H1 (cell line): ENCODE data around the gene SUSD6. TPM values are rescaled to one million over a fixed set of nuclear protein-coding genes. Genes with fewer than 3 reads are reported as not detected.

ENCODE experiments used
- CTCF ChIA-PET: fragments of 300-600 bp; sonication (Branson Sonifier 250); formaldehyde crosslinking; loops from one replicate; lab custom pipeline; 2021; ENCODE audit not compliant: partially characterized antibody; lab: Charles Lee
- POLR2A ChIA-PET: fragments of 300-600 bp; sonication (Branson Sonifier 250); formaldehyde crosslinking; loops from one replicate; lab custom pipeline; 2021; ENCODE audit warnings: inconsistent platforms; ENCODE audit not compliant: partially characterized antibody; lab: Charles Lee
- DNase-seq, 2 experiments: peaks; one replicate each; pipeline versions ENCODE4 v3.0.0 to v3.0.0-alpha.2; 2010 to 2022; ENCODE audit warnings: low spot score in 2 of 2, low read depth in 1 of 2, mixed read lengths in 1 of 2
- FAIRE-seq: peaks from 2 replicates; lab custom pipeline; 2011; peaks lifted over from hg19 to GRCh38; lab: Jason Lieb, UNC
- H2AFZ ChIP-seq: 2 replicates; pipeline ENCODE4 v1.8.1; 2012; ENCODE audit warnings: low read length, inconsistent platforms
- H2AK5ac ChIP-seq: 2 replicates; pipeline ENCODE4 v1.6.1; 2013; ENCODE audit warnings: low read depth, low read length
- H2BK120ac ChIP-seq: replicated peaks from 2 replicates; pipeline ENCODE3; 2013; ENCODE audit warnings: low read depth, low read length, inconsistent platforms
- H2BK12ac ChIP-seq: 2 replicates; pipeline ENCODE4 v1.6.1; 2013; ENCODE audit warnings: low read depth, low read length
- H2BK15ac ChIP-seq: 2 replicates; pipeline ENCODE4 v1.6.1; 2013; ENCODE audit warnings: low read length
- H2BK20ac ChIP-seq: 2 replicates; pipeline ENCODE4 v1.6.1; 2013; ENCODE audit warnings: low read length
- H2BK5ac ChIP-seq: 2 replicates; pipeline ENCODE4 v1.6.1; 2013; ENCODE audit warnings: low read depth, low read length
- H3K14ac ChIP-seq: 2 replicates; pipeline ENCODE4 v1.6.1; 2013; ENCODE audit warnings: inconsistent platforms; ENCODE audit not compliant: insufficient read length
- H3K18ac ChIP-seq: 2 replicates; pipeline ENCODE4 v1.6.1; 2013; ENCODE audit warnings: low read length; ENCODE audit errors: extremely low read depth
- H3K23ac ChIP-seq: 2 replicates; pipeline ENCODE4 v1.6.1; 2013; ENCODE audit warnings: inconsistent platforms; ENCODE audit not compliant: insufficient read length
- H3K23me2 ChIP-seq: 2 replicates; pipeline ENCODE4 v1.6.1; 2013; ENCODE audit warnings: low read depth, low read length
- H3K27ac ChIP-seq: 2 replicates; pipeline ENCODE4 v1.6.1; 2011; ENCODE audit warnings: low read depth, low read length, inconsistent platforms
- H3K27me3 ChIP-seq, 4 experiments: replicated peaks in 1 of 4; 1 replicate in 1 of 4; 2 replicates in 3 of 4; pipeline versions ENCODE4 v1.6.1 to v1.8.1; 2011 to 2013; ENCODE audit warnings: low read length in 3 of 4, mild to moderate bottlenecking in 3 of 4, inconsistent platforms in 2 of 4, mixed read lengths in 2 of 4, moderate library complexity in 1 of 4; ENCODE audit not compliant: control insufficient read depth in 3 of 4, insufficient read depth in 3 of 4; ENCODE audit errors: extremely low read depth in 1 of 4
- H3K36me3 ChIP-seq, 4 experiments: 2 replicates each; pipeline versions ENCODE4 v1.6.1 to v1.8.1; 2011 to 2013; ENCODE audit warnings: mild to moderate bottlenecking in 4 of 4, low read length in 3 of 4, moderate library complexity in 2 of 4, control low read depth in 1 of 4, inconsistent platforms in 1 of 4; ENCODE audit not compliant: insufficient read depth in 4 of 4, control insufficient read depth in 2 of 4
- H3K4ac ChIP-seq: replicated peaks from 2 replicates; pipeline ENCODE3; 2013; ENCODE audit warnings: low read length, low read depth, mixed read lengths, inconsistent platforms; ENCODE audit not compliant: insufficient read length
- H3K4me1 ChIP-seq, 4 experiments: replicated peaks in 1 of 4; 1 replicate in 1 of 4; 2 replicates in 3 of 4; pipeline versions ENCODE4 v1.6.1 to v1.8.1; 2011 to 2013; ENCODE audit warnings: low read length in 3 of 4, inconsistent platforms in 2 of 4, mixed read lengths in 1 of 4; ENCODE audit not compliant: insufficient read depth in 4 of 4, control insufficient read depth in 3 of 4
- H3K4me2 ChIP-seq, 2 experiments: 2 replicates each; pipeline versions ENCODE4 v1.6.1 to v1.8.1; 2011 to 2013; ENCODE audit warnings: low read depth in 2 of 2, low read length in 2 of 2, control low read depth in 1 of 2, inconsistent platforms in 1 of 2, mild to moderate bottlenecking in 1 of 2; ENCODE audit not compliant: insufficient read depth in 1 of 2
- H3K4me3 ChIP-seq, 4 experiments: fragments of 200-600, 300-600 bp in 1 of 4; sonication (generic), shearing (Covaris generic), sonication (Bioruptor Twin) in 1 of 4; 2 replicates each; pipeline versions ENCODE4 v1.5.1 to v1.8.1; 2011 to 2016; ENCODE audit warnings: low read length in 4 of 4, low read depth in 3 of 4, control low read depth in 2 of 4, inconsistent platforms in 2 of 4, mild to moderate bottlenecking in 2 of 4, mixed read lengths in 1 of 4, moderate library complexity in 1 of 4; ENCODE audit not compliant: insufficient read depth in 2 of 4; ENCODE audit errors: extremely low read depth in 1 of 4
- H3K56ac ChIP-seq: replicated peaks from 2 replicates; pipeline ENCODE3; 2013; ENCODE audit warnings: low read depth, mild to moderate bottlenecking, mixed read lengths, low read length, inconsistent platforms; ENCODE audit not compliant: insufficient read length
- H3K79me1 ChIP-seq: 2 replicates; pipeline ENCODE4 v1.6.1; 2013; ENCODE audit warnings: low read depth, low read length, control low read depth
- H3K79me2 ChIP-seq, 2 experiments: 2 replicates each; pipeline versions ENCODE4 v1.6.1 to v1.8.1; 2012 to 2013; ENCODE audit warnings: low read length in 2 of 2, mild to moderate bottlenecking in 2 of 2, inconsistent platforms in 1 of 2; ENCODE audit not compliant: insufficient read depth in 2 of 2, control insufficient read depth in 1 of 2
- H3K9ac ChIP-seq, 4 experiments: replicated peaks in 1 of 4; 1 replicate in 1 of 4; 2 replicates in 3 of 4; pipeline versions ENCODE4 v1.6.1 to v1.8.1; 2011 to 2013; ENCODE audit warnings: low read depth in 3 of 4, low read length in 3 of 4, control low read depth in 2 of 4, mild to moderate bottlenecking in 2 of 4, moderate library complexity in 2 of 4, inconsistent platforms in 1 of 4; ENCODE audit errors: extremely low read depth in 1 of 4
- H3K9me3 ChIP-seq, 2 experiments: 2 replicates each; pipeline versions ENCODE4 v1.6.1 to v1.8.1; 2012 to 2013; ENCODE audit warnings: mild to moderate bottlenecking in 2 of 2, moderate library complexity in 2 of 2, control low read depth in 1 of 2, inconsistent platforms in 1 of 2, low read depth in 1 of 2, low read length in 1 of 2, mixed read lengths in 1 of 2; ENCODE audit not compliant: insufficient read depth in 2 of 2
- H4K20me1 ChIP-seq, 2 experiments: replicated peaks in 1 of 2; 2 replicates each; pipeline versions ENCODE3 to v1.8.1; 2011 to 2013; ENCODE audit warnings: inconsistent platforms in 2 of 2, low read length in 2 of 2, mild to moderate bottlenecking in 1 of 2; ENCODE audit not compliant: insufficient read depth in 2 of 2, control insufficient read depth in 1 of 2
- H4K5ac ChIP-seq: 2 replicates; pipeline ENCODE4 v1.6.1; 2013; ENCODE audit warnings: low read length, low read depth, mixed read lengths, inconsistent platforms; ENCODE audit not compliant: insufficient read length
- H4K8ac ChIP-seq: 2 replicates; pipeline ENCODE4 v1.8.0; 2013; ENCODE audit warnings: mild to moderate bottlenecking, moderate library complexity, low read length, inconsistent platforms; ENCODE audit not compliant: insufficient read depth; ENCODE audit errors: extremely low read depth
- H4K91ac ChIP-seq: replicated peaks from 2 replicates; pipeline ENCODE3; 2013; ENCODE audit warnings: low read length, mixed read lengths, inconsistent platforms; ENCODE audit not compliant: insufficient read length
- WGBS, 2 experiments: shearing (Covaris generic) in 1 of 2; methylation state at CpG; one replicate each; pipeline versions ENCODE4 v1.1.6 to v1.1.7; 2013 to 2015; ENCODE audit warnings: low lambda C conversion rate in 2 of 2, mixed read lengths in 2 of 2, inconsistent platforms in 1 of 2, low coverage in 1 of 2, missing lambda C conversion rate in 1 of 2; ENCODE audit not compliant: insufficient replicate concordance in 2 of 2, insufficient coverage in 1 of 2, insufficient read length in 1 of 2; ENCODE audit errors: extremely low coverage in 1 of 2, missing lambda C conversion rate in 1 of 2; 5-methylcytosine and 5-hydroxymethylcytosine counted together
- polyA plus RNA-seq, 7 experiments: library from polyadenylated mRNA; depleted of rRNA in 3 of 7; stranded (reverse) in 5 of 7; unstranded in 2 of 7; fragments of >200 nt in 5 of 7; fragments of 200-250 nt in 2 of 7; gene quantifications; 1 replicate in 5 of 7; 2 replicates in 1 of 7; 4 replicates in 1 of 7; pipeline versions ENCODE4 v1.2.1 to v1.2.3, GENCODE V29; 2011 to 2013; ENCODE audit warnings: missing spikeins in 2 of 7, mixed read lengths in 2 of 7
- total RNA-seq: library from RNA; stranded (reverse); fragmentation: NEBNext Ultra II Directional; extraction: Animal tissue kit (Norgen Biotek cat#: 25700); gene quantifications from 2 replicates; pipeline ENCODE4 v1.2.1, GENCODE V29; 2021
- TF ChIP-seq, protein P1 (sequence below): IDR thresholded peaks from 2 replicates; pipeline ENCODE4 v1.6.1; 2012; ENCODE audit warnings: inconsistent platforms

The SUSD6 gene
- total and polyA plus RNA-seq, 2 of the 8 experiments (the other 6 are each of a cell fraction or from before 2014, with no cell fraction given), result 3.0 to 3.8 TPM

- Histone ChIP-seq H2BK15ac (no peak overlapping the region), H3K18ac (no peak overlapping the region), H4K20me1 (peaks cover 0 to 1% of the 10 kb centered on the region in 2 experiments), H4K91ac (no peak overlapping the region), H2BK120ac (no peak overlapping the region), H4K8ac (no peak overlapping the region), H2BK20ac (no peak overlapping the region), H3K56ac (no peak overlapping the region), H3K36me3 (no peaks in the 10 kb centered on the region; a peak in 1 of 8 replicates), H3K79me1 (no peaks in the 10 kb centered on the region; the same call in 1 of the 2 replicates), H3K23ac (no peak overlapping the region), H3K4me3 (no peak overlapping the region), H4K5ac (no peak overlapping the region), H3K4me2 (no peak overlapping the region), H2BK12ac (no peak overlapping the region), H3K4me1 (peaks cover 0 to 5% (median 4%) of the 10 kb centered on the region in 4 experiments; a peak in 3 of 7 replicates), H3K27ac (no peak overlapping the region), H3K4ac (no peak overlapping the region), H3K9ac (no peak overlapping the region), H3K14ac (no peak overlapping the region), H3K23me2 (no peaks in the 10 kb centered on the region), H2AFZ (no peak overlapping the region), H2BK5ac (no peak overlapping the region), H3K27me3 (no peaks in the 10 kb centered on the region), H2AK5ac (no peak overlapping the region), H3K79me2 (no peaks in the 10 kb centered on the region), H3K9me3 (no peaks in the 10 kb centered on the region)
- DNase-seq (no peak), FAIRE-seq (no peak)
- ChIA-PET CTCF (interaction anchor here (1.1 to 1.2 kb wide), 2 partner anchors 46 to 71 kb away, joined by 3 read pairs; no protein-coding TSS in a partner anchor), POLR2A (no interaction called here)
- WGBS, 2 experiments, result 80% methylated on average over 1 of the region's 1 CpG; no CpG with 5 or more reads in 1 of the 2 experiments
- TF ChIP-seq, protein P1, sequence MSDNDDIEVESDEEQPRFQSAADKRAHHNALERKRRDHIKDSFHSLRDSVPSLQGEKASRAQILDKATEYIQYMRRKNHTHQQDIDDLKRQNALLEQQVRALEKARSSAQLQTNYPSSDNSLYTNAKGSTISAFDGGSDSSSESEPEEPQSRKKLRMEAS, result no peak
Observed at GRCh38 chr14:69675245-69675583, 63.8 kb downstream of the SUSD6 start.
